GM18508 (cell line): Measurements from ENCODE around the gene APLF.

Experiments
- ATAC-seq: cut with Tn5 transposase; IDR thresholded peaks from one replicate; pipeline ENCODE4 v1.9.1; 2021; ENCODE audit warnings: moderate number of reproducible peaks; ENCODE audit not compliant: insufficient read depth, unreplicated experiment

APLF gene

DNA sequence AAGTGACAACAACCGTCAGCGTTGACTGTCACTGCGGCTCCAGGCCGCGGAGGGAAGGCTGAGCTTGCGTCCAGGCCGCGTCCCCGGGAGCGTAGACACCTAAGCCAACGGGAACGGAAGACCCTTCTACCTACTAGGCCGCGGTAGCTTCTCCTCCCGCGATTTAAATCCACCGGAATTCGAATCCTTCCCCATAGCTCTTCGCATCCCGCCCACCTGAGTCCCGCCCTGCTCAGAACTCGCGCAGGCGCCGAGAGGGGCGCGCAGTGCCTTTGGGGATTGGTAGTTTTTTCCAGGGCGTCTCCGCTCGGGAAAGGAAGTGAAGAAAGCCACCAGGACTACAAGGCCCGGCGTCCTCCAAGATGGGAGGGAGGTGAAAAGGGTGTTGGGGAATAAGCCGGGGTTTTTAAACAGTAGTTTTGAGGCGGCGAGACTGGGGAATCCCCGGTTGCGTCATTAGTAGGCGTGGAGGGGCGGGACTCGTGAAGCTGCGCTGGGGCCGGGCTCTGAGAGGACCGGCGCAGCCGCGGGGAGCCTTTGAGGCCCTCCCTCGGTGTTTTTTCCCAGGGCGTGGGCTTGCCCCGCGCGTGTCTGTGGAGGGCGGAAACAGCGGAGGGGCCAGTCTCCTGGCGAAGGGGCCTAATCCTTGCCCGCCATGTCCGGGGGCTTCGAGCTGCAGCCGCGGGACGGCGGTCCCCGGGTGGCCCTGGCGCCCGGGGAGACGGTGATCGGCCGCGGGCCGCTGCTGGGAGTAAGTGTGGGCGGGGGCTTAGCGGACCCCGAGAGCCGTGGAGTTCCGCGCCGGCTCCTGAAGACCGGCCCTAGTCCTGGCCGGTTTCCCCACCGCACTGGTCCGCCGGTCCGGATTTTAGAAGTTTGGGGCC is at the start of gene APLF, which contains the start of gene FBXO48:
Gene APLF (plus strand): TSS at position 509 of the 884 bp plus-strand sequence. CDS start 147 bp downstream, at position 656.
Gene FBXO48 (minus strand): TSS at position 218 of the 884 bp plus-strand sequence. CDS start 2,149 bp downstream, outside the sequence.
- peak; percentile 87 for ATAC-seq

- ATAC-seq, result no peak
Observed at GRCh38 chr2:68417926-68418325, 49.5 kb upstream of the APLF start.

DNA sequence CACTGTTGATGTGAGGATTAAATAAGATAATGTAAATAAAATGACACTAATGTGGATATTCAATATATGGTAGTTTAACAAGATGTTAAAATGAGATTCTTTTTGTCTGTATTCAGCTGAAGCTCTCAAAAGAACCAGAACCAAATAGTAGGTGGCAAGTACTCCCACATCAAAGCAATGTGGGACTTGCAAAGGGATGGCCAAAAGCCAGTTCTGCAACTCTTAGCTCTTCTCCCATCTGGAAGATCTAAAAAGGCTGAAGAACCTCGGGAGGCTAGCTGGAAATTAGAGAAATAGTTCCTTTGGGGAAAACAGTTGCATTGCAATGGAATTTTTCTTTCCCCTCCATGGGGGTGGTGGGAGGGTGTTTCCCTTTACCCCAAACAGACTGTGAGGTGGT is 49.0 kb upstream of the APLF start:
- ATAC-seq, result no peak

DNA sequence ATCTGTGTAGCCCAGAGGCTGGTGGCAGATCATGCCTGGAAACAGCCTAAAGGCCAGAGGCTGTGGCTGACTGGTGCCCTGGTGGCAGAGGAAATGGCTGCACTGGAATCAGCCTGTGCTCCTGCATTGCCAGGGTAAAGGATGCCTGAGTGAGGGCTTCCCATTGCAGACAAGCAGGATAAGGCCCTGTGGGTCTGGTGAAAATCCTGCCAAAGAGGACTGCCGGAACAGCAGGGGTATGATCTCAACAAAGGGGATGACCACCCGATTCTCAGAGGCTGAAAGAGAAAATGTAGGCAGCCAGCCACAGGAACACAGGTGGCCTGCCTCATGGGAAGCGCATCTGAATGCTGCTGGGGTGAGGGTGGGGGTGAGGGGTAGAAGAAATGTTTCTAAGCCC is 48.5 kb upstream of the APLF start:
- no peak for ATAC-seq

DNA sequence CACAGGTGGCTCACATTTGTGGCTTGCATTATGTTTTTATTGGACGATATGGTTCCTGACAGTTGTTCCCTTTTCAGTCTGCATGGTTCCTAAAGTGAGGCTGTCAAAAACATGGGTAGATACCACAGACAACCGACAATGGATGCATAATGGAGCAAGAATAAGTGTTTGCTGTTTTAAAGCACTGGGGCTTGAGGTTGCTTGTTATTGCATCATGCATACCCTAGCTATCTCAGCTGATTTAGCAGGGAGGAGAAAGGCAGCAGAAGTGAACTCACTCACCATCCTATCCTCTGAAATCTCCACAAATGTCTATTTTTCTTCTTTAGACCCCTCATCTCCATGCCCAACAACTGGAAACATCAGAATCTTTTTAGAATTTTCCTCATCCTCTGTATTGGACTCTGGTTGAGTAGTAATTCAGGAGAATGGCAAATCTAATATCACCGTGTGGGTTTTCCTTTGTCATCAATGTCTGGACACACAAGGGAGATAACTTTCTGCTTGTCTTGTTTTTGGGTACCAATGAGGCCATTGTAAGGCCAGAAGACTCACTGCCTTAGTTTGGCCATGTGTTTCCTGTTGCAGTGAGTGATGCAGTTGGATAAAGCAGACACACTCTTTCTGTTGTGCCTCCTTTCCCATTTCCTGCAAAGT is 47.0 kb upstream of the APLF start:
- ATAC-seq, result no peak

GRCh38 chr2:68423966-68424650 is 43.3 kb upstream of the APLF start:
- ATAC-seq, result peak; percentile 73

DNA sequence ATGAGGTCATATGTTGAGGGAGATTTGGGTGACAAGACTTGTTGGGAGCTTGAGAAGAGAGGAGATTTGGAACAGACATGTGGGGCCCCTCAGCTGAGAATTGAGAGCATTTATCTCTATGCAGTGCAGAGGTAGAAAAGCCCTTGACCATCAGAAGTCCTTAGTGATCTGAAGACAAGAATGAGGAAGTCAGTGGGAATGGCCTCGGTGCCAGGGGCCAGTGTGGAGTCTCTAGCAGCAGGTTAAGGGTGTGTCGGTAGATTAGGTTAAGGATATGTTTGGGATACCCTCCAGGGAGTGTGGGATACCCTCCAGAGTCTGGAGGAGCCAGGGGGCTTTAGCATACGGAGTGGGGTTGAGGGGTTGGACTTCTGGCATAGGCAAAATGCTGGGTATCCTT is 41.9 kb upstream of the APLF start:
- no peak for ATAC-seq

DNA sequence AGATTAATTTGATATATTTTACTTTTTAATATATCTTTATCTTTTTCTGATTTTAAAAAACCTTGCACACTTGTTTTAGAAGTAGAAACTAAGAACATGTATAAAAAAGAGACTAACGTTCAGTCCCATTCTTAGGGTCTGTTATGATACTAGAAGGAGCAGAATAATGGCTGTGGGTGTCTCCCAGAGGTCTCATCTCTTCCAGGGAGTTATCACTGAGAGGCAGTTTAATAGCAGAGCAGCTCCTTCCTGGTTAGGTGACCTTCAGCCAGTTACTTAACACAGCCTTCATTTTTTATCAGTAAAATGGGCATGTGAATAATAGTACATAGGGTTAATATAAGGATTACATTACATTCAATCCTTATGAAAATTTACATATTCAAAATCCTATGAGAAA is 40.9 kb upstream of the APLF start:
- no peak for ATAC-seq

DNA sequence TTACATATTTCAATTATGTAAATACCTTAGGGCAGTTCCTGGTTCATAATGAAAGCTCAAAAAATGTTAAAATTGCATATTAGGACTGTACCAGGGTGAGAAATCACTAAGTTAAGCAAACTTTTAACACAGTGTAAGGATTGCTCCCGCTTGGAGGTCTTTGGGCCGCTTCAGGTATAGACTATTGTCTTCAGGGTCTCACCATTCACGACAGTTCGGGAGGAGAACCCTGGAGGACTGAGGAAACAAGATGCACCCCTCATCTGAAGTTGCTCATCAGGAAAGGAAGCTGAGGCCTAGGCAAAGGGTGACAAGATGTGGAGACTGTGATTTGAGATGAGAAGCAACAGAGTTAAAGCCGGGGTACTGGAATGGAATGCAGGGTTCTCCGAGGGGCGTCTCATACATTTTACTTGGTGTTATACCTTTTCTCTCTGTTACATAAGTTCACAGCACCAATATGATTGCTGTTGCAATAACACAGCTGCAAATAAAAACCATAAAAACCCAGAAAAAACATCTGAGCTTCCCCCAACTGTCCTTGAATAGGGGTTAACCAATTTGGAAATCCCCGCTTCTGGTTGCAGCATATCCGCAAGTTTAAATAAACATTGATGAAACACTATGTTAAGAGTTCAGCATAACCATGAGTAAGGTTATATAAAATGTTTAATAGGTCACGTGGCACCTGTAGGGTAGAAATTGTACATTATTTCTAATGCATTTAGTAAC is 40.4 kb upstream of the APLF start:
- no peak for ATAC-seq

GRCh38 chr2:68428126-68428525 is 39.3 kb upstream of the APLF start:
- ATAC-seq, result no peak

DNA sequence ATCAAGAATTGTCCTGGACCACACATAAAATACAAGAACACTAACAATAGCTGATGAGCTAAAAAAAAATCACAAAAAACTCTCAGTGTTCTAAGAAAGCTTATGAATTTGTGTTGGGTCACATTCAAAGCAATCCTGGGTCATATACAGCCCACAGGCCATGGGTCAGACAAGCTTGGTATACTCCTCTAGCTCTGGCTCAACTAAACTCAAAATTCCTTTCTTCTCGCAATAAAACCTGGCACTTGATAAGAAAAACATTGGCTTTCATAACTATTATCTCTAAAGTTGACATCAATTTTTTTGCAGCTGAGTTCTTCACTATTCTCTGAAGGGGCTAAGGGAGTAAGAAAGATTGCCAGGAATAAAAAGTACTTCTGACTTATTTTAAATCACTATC is 38.6 kb upstream of the APLF start:
- ATAC-seq, result no peak

DNA sequence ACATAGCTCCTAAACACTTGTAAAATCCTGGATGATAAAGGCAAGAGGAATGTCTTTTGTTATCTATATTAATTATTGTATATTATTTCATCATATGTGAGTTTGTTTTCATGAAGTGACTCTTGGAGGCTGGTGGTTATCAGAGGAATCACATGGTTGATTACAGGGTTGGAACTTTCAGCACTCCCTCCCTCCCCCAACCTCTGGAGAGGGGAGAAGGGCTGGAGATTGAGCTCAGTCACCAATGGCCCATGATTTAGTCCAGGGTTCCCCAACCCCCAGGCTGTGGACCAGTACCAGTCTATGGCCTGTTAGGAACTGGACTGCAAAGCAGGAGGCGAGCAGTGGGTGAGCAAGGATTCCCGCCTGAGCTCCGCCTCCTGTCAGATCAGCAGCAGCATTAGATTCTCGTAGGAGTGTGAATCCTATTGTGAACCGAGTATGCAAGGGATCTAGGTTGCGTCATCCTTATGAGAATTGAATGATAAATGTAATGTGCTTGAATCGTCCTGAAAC is 38.0 kb upstream of the APLF start:
- no peak for ATAC-seq

GRCh38 chr2:68431316-68431972 is 35.9 kb upstream of the APLF start:
- no peak for ATAC-seq

DNA sequence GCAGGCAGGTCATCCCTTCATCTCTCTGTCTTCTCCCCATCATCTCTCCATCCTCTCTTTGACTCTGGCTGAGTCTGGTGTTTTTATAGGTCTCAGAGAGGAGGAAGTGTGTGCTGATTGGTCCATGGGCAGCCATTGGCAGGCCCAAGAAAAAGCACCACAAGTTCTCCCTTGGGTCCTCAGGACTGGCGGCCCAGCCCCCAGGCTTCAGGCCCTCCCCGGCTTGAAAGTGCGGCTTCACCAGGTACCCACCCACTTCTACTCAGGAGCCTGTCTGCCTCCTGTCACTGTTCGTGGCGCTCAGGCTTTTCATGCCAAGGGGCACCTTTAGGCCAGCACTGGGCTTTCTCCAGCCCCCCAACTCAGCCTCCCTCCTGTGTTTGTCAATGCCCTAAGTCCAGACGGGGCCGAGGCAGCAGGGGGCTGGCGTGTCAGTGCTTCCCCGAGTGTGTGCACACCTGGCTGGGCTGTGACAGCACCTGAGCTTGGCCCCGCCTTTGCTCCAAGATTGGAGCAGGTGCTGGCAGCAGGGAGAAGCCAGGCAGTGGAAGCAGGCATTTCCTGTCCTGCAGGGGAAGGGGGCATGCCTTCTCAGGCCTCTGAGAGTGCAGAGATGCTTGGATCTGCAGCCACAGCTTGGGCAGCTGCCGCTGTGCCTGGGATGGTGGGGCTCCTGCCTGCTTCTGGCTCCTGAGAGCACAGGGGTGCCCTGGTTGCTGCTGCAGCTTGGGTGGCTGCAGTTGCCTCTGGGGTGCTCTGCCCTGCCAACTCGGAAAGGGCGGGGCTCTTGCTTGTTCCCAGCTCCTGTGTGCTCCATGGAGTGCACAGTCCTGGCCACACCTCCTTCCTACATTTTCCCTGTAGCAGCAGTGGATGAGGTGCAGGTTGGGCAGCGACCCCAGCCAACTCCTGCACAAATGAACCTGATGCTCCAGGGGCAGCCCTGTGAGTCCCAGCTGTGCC is 34.4 kb upstream of the APLF start:
- no peak for ATAC-seq

- ATAC-seq, result no peak
Observed at GRCh38 chr2:68434981-68435380, 32.4 kb upstream of the APLF start.

- ATAC-seq, result no peak
Observed at GRCh38 chr2:68435615-68436014, 31.8 kb upstream of the APLF start.

- ATAC-seq, result no peak
Observed at GRCh38 chr2:68436270-68436669, 31.1 kb upstream of the APLF start.

DNA sequence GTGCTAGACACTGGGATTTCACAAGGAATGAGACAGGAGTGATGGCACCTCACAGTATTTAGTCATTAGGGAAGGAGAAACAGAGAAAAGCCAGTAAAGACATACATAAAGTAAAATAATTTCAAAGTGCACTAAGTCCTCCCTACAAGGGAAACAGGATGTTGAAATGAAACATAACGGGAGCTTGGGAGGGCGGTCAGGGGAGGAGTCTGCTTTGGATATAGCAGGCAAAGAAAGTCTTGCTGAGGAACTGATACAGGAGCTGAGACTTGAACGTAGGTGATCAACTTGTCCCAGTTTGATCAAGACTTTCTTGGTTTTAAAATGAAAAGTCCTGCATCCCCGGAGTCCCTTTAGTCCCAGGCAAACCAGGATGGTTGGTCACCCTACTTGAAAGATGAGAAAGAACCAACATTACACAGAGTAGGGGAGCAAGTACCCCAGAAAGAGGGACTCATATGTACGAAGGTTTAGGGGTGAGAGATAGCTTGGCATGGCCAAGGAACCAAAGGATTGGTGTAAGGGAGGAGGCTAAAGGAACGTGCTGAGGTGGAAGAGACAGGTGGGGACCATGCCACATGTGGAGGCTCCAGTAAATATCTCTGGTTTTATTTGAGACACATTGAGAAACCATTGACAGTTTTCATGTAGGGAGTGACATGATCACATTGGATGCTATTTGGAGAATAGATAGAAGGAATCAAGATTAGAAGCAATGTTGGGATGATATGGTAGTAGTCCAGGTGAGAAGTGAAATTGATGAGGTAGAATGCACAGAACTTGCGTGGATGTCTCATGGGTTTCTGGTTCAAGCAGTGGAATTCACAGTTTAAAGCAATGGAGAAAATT is 28.7 kb upstream of the APLF start:
- ATAC-seq, result no peak
